Measurements from ENCODE around the gene PZP.
A peak's percentile ranks its signal among the peaks of the same experiment; 100 is the strongest.

Gene PZP

GRCh38 chr12:9123781-9124382 is 84.3 kb downstream of the PZP start:
- DNase-seq (ENCODE audit: low spot score), result no peak

DNA sequence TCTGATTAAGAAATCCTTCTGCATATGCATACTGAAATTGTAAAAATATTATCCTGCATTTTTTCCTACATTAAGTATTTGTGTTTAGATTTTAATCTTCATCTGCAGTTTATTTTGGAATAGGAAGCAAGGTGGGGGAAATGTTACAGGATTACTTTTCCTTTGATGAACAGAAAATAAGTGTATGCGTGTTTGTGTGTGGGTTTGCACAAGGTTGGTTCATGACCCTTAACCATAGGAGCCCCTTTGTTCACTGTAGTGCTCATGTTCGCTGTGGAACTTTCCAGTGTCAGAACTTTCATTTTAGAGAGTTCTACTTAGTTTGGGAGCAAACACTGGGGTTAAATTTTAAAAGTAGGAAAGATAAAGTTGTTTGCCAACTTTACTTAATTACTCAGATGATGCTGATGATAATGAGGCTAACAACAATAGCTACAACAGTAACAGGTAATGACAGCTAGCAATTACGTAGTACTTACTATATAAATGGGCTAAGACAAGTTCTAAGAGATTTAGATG is 86.0 kb downstream of the PZP start:
- DNase-seq (ENCODE audit: low spot score), result no peak

GRCh38 chr12:9120487-9121184 is 87.6 kb downstream of the PZP start:
- no peak for DNase-seq (ENCODE audit: low spot score)

DNA sequence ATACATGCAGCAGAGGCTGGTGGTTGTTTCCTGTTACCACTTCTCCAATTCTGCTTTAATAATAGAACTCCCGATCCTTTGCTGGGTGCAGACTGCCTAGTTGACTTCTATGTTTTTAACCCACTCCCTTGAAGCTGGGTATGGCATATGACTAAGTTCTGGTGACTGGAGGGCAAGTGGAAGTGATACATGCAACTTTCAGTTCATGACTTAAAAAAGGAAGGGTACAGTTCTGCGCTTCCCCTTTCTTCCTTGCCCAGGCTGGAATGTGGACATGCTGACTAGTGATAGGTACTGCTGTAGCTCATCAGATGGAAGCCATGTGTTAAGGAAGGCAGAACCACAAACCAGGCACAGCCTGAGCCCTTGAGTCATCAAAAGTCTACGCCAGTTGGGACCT is 90.0 kb downstream of the PZP start:
- DNase-seq (ENCODE audit: low spot score), result peak; percentile 9

- DNase-seq (ENCODE audit: low spot score), result no peak
Measured at GRCh38 chr12:9115731-9116559, 92.2 kb downstream of the PZP start, which contains the start of gene A2M. Gene A2M, minus strand, starts transcription at chr12:9115919. Its CDS starts 70 bp downstream, at chr12:9115849.

DNA sequence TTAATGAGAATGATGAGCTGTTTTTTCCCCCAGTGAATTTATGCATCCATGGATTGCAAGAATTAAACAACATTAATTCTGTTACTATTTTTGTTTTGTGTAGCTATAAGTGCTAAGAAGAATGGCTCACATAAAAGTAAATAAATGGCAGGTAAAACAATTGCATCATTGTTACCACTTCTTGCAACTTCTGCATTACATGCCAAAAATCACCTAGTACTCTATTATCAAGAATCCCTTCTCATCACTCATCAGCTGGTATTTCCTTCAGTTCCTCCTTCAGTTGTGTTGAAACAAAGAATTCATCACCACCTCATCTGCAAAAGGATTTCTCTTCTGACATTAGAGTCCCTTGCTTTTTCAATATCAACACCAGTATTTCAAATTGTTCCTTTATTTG is 93.2 kb downstream of the PZP start:
- no peak for DNase-seq (ENCODE audit: low spot score)

GRCh38 chr12:9113987-9114309 is 94.2 kb downstream of the PZP start:
- no peak for DNase-seq (ENCODE audit: low spot score)

- DNase-seq (ENCODE audit: low spot score), result no peak
Measured at GRCh38 chr12:9113296-9113986, 94.8 kb downstream of the PZP start.

GRCh38 chr12:9112076-9112853 is 95.9 kb downstream of the PZP start:
- DNase-seq (ENCODE audit: low spot score), result no peak

DNA sequence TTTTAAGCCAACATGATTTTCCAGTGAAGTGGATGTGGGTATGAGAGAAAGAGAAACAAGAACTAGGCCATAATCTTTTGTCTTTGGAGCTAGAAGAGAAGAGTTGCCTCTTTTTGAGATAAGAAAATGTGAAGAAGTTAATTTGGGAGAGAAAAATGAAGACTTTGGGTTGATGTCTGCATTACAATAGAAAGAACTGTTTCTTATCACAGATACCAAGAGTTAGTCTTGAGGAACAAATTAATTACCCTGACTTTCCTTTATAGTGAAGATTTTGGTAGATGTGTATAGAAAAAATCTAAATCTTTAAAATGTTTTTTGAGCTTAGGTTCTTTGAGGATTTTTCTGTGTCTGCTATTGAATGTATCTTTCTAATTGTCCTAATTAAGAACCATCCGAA is 96.7 kb downstream of the PZP start:
- no peak for DNase-seq (ENCODE audit: low spot score)

- DNase-seq (ENCODE audit: low spot score), result no peak
Measured at GRCh38 chr12:9109737-9110491, 98.3 kb downstream of the PZP start.

DNA sequence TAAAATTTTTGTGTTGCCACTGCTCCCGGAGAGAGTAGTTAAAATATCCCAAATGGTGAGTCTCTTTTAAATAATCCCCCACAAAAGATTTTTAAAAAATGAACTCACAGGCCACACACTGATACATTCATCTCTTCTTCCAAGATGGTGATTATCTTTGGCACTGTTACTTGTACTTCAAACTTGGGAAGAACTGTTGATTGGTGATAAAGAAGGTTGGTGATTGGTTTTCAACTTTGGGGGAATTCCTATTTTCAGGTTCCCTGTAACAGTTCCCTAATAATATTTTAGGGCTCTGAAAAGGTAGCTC is 99.0 kb downstream of the PZP start:
- no peak for DNase-seq (ENCODE audit: low spot score)

GRCh38 chr12:9108504-9109212 is 99.5 kb downstream of the PZP start:
- DNase-seq (ENCODE audit: low spot score), result no peak

- DNase-seq (ENCODE audit: low spot score), result no peak
Measured at GRCh38 chr12:9107542-9107873, 100.7 kb downstream of the PZP start.

GRCh38 chr12:9106610-9107541 is 101.3 kb downstream of the PZP start:
- DNase-seq (ENCODE audit: low spot score), result no peak

DNA sequence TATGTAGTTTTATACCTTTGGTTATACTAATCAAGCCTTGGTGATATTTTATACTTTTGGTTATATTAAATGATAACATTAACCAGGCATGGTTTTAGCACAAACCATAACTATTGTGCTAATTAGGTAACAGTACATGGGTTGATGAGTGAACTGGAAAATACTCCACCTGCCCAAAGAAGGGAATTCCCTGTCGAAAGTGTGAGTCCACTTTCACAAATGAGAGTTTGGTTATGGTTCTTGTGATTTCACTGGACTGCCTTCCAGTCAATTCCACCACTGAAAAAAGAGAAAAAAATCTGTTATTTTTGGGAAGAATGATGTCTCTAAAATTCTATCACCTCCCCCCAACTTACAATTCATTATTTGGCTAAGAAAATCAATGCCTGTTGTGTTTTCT is 102.1 kb downstream of the PZP start:
- no peak for DNase-seq (ENCODE audit: low spot score)

DNA sequence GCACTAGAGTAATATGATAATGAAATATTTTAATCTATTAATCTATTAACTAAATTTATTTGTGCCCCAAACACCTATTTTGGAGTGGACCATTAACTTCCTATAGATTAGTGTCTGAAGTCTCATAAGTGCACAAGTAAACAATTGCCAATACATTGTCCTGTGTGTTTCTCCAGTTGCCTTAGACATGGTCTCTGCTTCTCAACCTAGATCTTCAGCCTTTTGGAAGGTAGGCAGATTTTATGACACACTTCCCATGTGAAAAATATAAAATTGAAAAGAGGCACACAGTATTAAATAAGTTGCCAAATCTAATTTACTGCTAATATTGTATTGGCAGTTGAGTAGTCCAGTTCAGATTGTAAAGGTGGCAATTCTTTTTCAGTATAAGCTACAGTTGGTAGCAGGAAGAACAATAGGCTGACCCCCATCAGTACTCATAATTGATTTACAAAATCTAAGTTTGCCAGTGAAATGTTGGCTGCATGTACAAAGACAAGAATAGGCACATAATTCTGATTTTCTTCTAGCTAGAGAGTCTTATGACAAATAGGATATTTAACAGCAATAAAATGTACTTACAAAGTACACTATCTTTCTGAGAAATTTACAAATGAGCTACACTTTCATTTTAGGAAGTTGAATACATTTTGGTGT is 103.3 kb downstream of the PZP start:
- no peak for DNase-seq (ENCODE audit: low spot score)

DNA sequence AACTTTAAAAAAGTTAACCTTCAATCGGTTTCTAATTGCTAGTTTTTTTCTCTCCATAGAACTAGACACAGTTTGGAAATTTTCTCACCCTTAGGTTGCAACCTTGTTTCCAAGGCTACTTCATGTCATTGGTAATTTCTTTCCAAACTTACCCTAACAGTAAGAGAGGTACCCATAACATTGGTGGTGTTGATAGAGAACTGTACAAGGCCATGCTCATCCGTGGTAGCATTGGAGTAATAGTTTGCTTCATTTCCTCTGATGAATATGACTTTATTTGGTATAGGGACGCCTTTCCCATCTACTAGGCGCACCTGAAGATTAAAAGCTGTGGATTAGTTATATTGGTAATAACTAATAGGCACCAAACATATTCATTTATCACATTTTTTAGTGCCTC is 104.1 kb downstream of the PZP start:
- DNase-seq (ENCODE audit: low spot score), result no peak
